HUES6 (cell line): Measurements from ENCODE around the gene HK1.
A peak's percentile ranks its signal among the peaks of the same experiment; 100 is the strongest.

ENCODE experiments used
- H3K27ac ChIP-seq: 2 replicates; pipeline ENCODE4 v1.7.0; 2013; ENCODE audit warnings: low read depth, mild to moderate bottlenecking, low read length, inconsistent platforms
- H3K27me3 ChIP-seq: 2 replicates; pipeline ENCODE4 v1.6.1; 2013; ENCODE audit warnings: low read length; ENCODE audit not compliant: control insufficient read depth, insufficient read depth
- H3K36me3 ChIP-seq: 2 replicates; pipeline ENCODE4 v1.6.1; 2013; ENCODE audit warnings: low read length; ENCODE audit not compliant: control insufficient read depth, insufficient read depth
- H3K4me1 ChIP-seq: 2 replicates; pipeline ENCODE4 v1.6.1; 2013; ENCODE audit warnings: low read length; ENCODE audit not compliant: control insufficient read depth, insufficient read depth
- H3K4me3 ChIP-seq: 2 replicates; pipeline ENCODE4 v1.5.1; 2013; ENCODE audit warnings: low read depth, low read length
- H3K9ac ChIP-seq: one replicate; pipeline ENCODE4 v1.6.1; 2013; ENCODE audit warnings: mild to moderate bottlenecking, low read length
- H3K9me3 ChIP-seq: 2 replicates; pipeline ENCODE4 v1.6.1; 2013; ENCODE audit warnings: low read depth, low read length; ENCODE audit not compliant: control insufficient read depth, insufficient read depth

HK1 gene

GRCh38 chr10:69311309-69311708, 33.0 kb downstream of the HK1 start:
- Histone ChIP-seq H3K4me3 (no peak overlapping the region), H3K4me1 (peaks cover 39% of the 10 kb centered on the region), H3K36me3 (no peaks in the 10 kb centered on the region), H3K9ac (no peak overlapping the region), H3K27ac (no peak overlapping the region), H3K9me3 (peaks cover 8% of the 10 kb centered on the region), H3K27me3 (no peaks in the 10 kb centered on the region)

GRCh38 chr10:69312528-69312927, 34.2 kb downstream of the HK1 start:
- H3K9me3 ChIP-seq, result peaks cover 8% of the 10 kb centered on the region
- H3K4me3 ChIP-seq, result no peak overlapping the region
- no peak overlapping the region for H3K9ac ChIP-seq
- H3K27ac ChIP-seq, result no peak overlapping the region
- H3K36me3 ChIP-seq, result no peaks in the 10 kb centered on the region
- peaks cover 51% of the 10 kb centered on the region for H3K4me1 ChIP-seq
- H3K27me3 ChIP-seq, result no peaks in the 10 kb centered on the region

DNA sequence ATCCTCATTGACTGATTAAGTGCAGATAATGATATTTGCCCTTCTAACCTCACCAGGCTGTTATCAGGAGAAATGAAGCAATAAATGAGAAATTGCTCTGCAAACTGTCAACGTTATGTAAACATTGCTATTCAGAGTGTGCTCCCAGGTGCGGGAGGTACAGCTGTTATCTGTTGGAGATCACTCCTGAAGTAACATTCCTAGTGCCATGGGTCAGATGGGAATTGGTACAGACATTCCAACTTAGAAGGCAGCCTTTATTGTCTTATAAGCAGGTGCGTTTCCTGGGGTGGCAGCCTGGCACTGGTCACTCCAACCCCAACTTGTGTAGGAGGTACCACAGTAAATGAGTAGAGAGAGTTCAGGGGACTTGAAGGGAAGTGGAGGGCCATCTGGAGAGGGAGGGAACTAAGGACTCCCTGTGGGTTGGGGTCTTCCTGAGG, 36.8 kb downstream of the HK1 start:
- Histone ChIP-seq H3K36me3 (no peaks in the 10 kb centered on the region), H3K27me3 (no peaks in the 10 kb centered on the region), H3K9me3 (no peaks in the 10 kb centered on the region), H3K4me1 (peaks cover 60% of the 10 kb centered on the region), H3K4me3 (no peak overlapping the region), H3K27ac (no peak overlapping the region), H3K9ac (no peak overlapping the region)

GRCh38 chr10:69315610-69316312, 37.5 kb downstream of the HK1 start:
- Histone ChIP-seq H3K27me3 (no peaks in the 10 kb centered on the region), H3K36me3 (no peaks in the 10 kb centered on the region), H3K4me1 (peaks cover 67% of the 10 kb centered on the region), H3K27ac (no peak overlapping the region), H3K4me3 (no peak overlapping the region), H3K9ac (no peak overlapping the region), H3K9me3 (no peaks in the 10 kb centered on the region)

DNA sequence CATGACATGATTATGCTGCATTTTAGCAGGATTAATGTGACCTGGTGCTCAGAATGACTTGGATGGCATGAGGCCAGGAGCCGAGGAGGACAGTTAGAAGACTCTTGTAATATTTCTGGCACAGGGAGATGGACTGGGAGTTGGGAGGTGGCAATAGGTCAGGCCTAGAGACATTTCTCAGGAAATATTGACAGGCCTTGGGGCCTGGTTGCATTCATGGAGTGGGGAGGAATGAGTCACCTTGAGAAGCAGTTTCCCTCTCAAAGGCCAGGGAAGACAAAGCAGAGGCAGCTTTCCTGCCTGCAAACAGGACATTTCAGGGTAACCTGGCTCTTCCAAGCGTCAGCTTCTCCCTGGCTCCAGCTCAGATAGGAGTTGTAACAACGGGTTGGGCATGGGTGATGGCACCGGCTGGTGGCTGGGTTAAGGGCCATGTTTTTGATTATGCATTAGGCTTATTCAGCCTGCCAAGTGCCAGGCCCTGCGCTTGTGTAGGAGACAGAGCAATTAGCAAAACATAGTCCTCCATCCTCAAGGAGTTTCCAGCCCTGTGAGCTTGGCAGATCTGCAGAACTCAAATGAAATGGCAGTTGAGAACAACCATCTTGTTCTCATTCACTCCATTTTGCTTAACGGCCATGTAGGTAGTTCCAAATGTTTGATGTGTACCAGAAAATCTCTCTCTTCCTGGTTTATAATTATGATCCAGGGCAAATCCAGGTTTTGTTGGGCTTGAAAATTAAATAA, 38.2 kb downstream of the HK1 start:
- no peak overlapping the region for H3K9ac ChIP-seq
- no peak overlapping the region; the same call in 1 of the 2 replicates for H3K4me3 ChIP-seq
- H3K4me1 ChIP-seq, result peaks cover 70% of the 10 kb centered on the region
- H3K27me3 ChIP-seq, result no peaks in the 10 kb centered on the region
- H3K36me3 ChIP-seq, result no peaks in the 10 kb centered on the region
- H3K27ac ChIP-seq, result no peak overlapping the region
- no peaks in the 10 kb centered on the region for H3K9me3 ChIP-seq

- Histone ChIP-seq H3K9ac (peak overlapping the region; percentile 15), H3K4me1 (peaks cover 71% of the 10 kb centered on the region), H3K36me3 (no peaks in the 10 kb centered on the region), H3K9me3 (no peaks in the 10 kb centered on the region), H3K4me3 (no peak overlapping the region; the same call in 1 of the 2 replicates), H3K27me3 (no peaks in the 10 kb centered on the region), H3K27ac (no peak overlapping the region)
Measured at GRCh38 chr10:69317175-69317604, 38.9 kb downstream of the HK1 start.

- Histone ChIP-seq H3K9me3 (no peaks in the 10 kb centered on the region), H3K9ac (peak overlapping the region; percentile 65), H3K27ac (peak overlapping the region; percentile 60; the same call in 1 of the 2 replicates)
Measured at GRCh38 chr10:69317626-69318105, 39.4 kb downstream of the HK1 start.

GRCh38 chr10:69318106-69318866, 40.0 kb downstream of the HK1 start:
- Histone ChIP-seq H3K36me3 (no peaks in the 10 kb centered on the region), H3K9me3 (no peaks in the 10 kb centered on the region), H3K27me3 (no peaks in the 10 kb centered on the region), H3K4me3 (peak overlapping the region; percentile 96), H3K4me1 (peaks cover 64% of the 10 kb centered on the region), H3K9ac (peak overlapping the region; percentile 83), H3K27ac (peak overlapping the region; percentile 66; the same call in 1 of the 2 replicates)

More at GRCh38 chr10:69317626-69318105, 39.4 kb downstream of the HK1 start:
- Histone ChIP-seq H3K4me3 (peak overlapping the region; percentile 96), H3K27me3 (no peaks in the 10 kb centered on the region), H3K4me1 (peaks cover 68% of the 10 kb centered on the region), H3K36me3 (no peaks in the 10 kb centered on the region)

GRCh38 chr10:69318867-69319727, 40.8 kb downstream of the HK1 start:
- H3K27me3 ChIP-seq, result no peaks in the 10 kb centered on the region
- peak overlapping the region; percentile 96 for H3K4me3 ChIP-seq
- peak overlapping the region; percentile 83 for H3K9ac ChIP-seq
- H3K36me3 ChIP-seq, result no peaks in the 10 kb centered on the region
- H3K9me3 ChIP-seq, result no peaks in the 10 kb centered on the region
- peaks cover 65% of the 10 kb centered on the region for H3K4me1 ChIP-seq
- peak overlapping the region; percentile 66; the same call in 1 of the 2 replicates for H3K27ac ChIP-seq

- peak overlapping the region; percentile 96 for H3K4me3 ChIP-seq
- H3K27me3 ChIP-seq, result no peaks in the 10 kb centered on the region
- peak overlapping the region; percentile 83 for H3K9ac ChIP-seq
- no peaks in the 10 kb centered on the region for H3K36me3 ChIP-seq
- H3K4me1 ChIP-seq, result peaks cover 67% of the 10 kb centered on the region
- no peaks in the 10 kb centered on the region for H3K9me3 ChIP-seq
- no peak overlapping the region for H3K27ac ChIP-seq
Measured at GRCh38 chr10:69319841-69320316, 41.6 kb downstream of the HK1 start.
